HG03521 (cell line): ENCODE results near the gene SPSB2.
"Not testable (repeated sequence)": the region's sequence is repeated elsewhere in the genome, so short reads cannot be mapped to it uniquely, and the experiment has no call there.

Experiments used
- ATAC-seq: cut with Tn5 transposase; IDR thresholded peaks from one replicate; pipeline ENCODE4 v1.9.1; 2021; ENCODE audit warnings: mild to moderate bottlenecking, moderate library complexity; ENCODE audit not compliant: unreplicated experiment

SPSB2 gene

DNA sequence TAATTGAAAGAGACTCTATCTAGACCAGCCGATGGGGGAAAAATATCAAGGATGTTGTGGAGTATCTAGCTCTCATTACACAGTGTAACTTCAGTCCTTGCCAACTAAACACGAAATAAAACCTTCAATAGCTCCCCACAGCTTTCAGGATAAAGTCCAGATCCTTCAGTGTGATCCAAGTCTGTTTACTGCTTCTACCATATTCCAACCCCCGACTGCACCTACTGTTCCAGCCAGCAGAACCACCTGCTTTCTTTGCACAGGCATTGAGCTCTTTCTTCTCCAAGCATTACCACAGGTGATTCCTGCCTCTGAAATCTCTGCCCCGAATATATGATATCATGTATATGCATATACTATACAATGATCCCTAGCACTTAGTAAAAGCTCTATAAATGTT lies 29.3 kb upstream of the SPSB2 start:
- no peak for ATAC-seq

DNA sequence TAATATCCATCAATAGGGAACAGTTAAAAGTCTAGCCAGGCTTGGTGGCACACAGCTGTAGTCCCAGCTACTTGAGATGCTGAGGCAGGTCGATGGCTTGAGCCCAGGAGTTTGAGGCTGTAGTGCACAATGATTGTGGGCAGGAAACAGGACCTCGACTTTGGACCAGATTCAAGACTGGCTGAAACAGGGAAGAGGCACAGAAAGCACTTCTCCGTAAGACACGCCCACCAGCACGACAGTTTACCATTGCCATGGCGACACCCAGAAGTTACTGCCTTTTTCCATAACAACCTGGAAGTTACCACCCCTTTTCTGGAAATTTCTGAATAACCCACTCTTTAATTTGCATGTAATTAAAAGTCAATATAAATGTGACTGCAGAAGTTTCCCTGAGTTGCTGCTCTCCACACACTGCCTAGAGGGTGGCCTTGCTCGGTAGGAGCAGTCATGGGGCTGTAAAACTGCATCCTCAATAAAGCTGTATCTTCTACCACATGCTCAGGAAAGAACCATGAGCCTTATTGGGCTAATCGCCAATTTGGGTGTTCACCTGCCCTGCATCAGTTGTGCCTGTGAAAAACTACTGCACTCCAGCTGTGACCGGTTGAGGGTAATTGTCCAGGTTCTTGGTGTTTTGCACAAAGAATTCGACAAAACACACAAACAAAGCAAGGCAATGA lies 26.9 kb upstream of the SPSB2 start:
- ATAC-seq, result no peak

DNA sequence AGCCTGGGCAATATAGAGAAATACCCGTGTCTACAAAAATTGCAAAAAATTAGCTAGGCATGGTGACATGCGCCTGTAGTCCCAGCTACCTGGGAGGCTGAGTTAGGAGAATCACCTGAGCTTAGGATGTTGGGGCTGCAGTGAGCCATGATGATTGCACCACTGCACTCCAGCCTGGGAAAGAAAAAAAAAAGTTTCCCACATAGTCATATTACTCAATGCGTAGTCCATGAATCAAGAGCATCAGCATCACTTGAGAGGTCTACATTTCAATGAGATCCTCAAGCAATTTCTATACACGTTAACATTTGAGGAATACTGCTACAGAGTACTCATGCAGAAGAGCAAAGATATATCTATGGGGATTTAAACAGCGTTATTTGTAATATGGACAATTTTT lies 26.3 kb upstream of the SPSB2 start:
- no peak for ATAC-seq

DNA sequence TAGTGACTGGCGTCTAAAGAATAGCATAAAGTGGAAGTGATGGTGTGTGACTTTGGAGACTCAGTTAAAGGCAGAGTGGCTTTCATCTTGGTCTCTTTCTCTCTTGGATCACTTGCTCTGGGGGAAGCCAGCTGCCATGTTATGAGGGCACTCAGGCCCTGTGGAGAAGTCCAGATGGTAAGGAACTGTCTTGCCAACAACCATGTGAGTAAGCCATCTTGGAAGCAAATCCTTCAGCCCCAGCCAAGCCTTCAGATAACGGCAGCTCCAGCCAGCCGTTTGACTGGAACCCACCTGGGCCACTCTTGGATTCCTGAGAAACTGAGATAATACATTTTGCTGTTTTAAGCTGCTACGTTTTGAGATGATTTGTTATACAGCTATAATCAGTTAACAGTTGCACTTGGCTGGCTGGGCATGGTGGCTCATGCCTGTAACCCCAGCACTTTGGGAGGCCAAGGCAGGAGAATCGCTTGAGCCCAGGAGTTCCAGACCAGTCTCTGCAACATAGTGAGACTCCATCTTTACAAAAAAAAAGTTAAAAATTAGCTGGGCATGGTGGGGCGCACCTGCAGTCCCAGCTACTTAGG lies 23.8 kb upstream of the SPSB2 start:
- ATAC-seq, result no peak

DNA sequence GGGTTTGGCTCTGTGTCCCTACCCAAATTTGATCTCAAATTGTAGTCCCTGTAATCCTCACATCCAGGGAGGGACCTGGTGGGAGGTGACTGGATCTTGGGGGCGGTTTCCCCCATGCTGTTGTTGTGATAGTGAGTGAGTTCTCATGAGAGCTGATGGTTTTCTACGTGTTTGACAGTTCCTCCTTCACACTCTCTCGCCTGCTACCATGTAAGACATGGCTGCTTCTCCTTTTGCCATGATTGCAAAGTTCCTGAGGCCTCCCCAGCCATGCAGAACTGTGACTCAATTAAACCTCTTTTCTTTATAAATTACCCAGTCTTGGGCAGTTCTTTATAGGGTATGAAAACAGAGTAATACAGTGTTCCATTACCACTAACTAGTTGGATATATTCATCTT lies 21.2 kb upstream of the SPSB2 start:
- no peak for ATAC-seq

DNA sequence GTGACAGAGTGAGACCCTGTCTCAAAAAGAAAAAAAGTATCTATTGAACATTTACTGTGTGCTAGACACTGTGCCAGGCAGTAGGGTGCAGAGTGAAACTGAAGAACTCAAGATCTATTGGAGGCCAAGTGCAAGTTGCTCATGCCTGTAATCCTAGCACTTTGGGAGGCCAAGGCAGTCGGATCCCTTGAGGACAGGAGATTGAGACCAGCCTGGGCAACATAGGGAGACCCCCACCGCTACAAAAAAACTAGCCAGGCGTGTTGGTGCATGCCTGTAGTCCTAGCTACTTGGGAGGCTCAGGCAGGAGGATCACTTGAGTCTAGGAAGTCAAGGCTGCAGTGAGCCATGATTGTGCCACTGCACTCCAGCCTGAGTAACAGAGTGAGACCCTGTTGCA lies 19.6 kb upstream of the SPSB2 start:
- not testable (repeated sequence) for ATAC-seq

DNA sequence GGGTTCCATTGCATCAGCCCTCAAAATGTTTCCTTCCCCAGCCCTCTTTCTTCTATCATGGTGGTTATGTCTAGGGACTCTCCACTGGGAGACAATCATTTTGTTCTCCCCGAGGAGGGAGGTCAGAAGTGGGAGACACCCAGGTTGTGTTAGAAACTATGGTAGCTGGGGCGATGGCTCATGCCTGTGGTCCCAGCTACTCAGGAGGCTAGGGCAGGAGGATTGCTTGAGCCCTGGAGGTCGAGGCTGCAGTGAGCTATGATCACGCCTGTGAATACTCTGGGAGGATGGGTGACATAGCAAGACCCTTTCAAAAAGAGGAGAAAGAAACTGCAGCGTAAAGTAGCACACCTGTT lies 18.5 kb upstream of the SPSB2 start:
- ATAC-seq, result no peak

DNA sequence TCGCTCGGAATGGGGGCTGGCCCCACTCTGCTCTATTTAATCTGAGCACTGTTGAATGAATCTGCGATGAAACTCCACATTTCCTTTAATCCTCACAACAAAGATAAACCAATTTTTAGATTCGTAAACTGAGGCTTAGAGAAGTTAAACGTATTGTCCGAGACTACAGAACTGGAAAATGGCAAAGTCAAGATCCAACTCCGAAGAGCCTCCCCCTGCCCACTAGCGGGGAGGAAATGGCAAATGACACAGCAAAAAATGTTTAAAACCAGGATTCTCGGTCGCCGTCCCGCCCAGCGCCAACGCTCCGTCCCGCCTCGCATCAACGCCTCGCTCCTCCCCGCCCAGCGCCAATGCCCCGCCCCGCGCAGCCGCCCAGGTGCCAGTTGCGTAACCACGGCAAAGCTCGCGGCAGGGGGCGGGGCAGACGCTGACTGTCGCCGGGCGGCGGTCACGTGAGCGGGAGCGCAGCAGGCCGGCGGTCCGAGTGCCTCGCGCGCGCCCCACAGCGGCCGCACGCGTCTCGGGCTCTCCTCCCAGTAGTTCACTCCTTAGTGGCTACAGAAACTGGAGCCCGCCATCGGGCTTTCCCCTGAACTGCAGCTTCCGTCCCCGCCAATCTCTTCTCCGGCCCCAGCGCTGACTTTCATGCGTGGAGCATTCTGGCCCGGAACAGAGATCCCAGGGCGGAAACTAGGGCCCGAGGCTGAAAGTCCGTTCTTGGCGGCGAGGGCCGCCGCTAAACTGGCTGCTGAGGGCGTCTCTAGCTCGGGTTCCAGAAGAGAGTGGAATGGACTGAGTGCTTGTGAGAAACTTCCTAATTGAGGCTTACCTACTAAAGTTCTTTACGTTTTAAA lies 17.9 kb upstream of the SPSB2 start:
- peak; percentile 91 for ATAC-seq

DNA sequence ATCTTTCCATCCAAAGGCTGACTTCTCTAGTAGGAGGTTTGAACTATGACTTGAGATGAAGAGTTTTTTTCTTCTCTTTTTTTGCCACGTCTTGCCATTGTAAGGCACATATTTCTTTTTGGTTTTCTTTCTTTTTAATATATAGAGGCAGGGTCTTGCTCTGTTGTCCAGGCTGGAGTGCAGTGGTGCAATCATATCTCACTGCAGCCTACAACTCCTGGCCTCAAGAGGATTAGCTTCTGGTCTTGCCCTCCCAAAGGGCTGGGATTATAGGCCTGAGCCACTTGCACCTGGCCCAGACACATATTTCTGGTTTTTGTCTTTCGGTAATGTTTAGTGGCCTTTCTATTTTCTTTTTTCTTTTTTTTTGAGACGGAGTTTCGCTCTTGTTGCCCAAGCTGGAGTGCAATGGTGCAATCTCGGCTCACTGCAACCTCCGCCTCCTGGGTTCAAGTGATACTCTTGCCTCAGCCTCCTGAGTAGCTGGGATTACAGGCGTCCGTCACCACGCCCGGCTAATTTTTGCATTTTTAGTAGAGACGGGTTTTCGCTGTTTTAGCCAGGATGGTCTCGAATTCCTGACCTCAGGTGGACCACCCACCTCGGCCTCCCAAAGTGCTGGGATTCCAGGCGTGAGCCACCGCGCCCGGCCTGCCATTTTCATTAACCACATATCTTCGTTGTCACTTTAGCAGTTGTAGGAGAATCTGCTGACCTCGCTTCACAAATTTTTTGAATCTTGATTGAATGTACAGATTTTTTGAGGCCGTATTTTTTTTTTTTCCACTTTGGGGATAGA lies 16.9 kb upstream of the SPSB2 start:
- ATAC-seq, result not testable (repeated sequence)

DNA sequence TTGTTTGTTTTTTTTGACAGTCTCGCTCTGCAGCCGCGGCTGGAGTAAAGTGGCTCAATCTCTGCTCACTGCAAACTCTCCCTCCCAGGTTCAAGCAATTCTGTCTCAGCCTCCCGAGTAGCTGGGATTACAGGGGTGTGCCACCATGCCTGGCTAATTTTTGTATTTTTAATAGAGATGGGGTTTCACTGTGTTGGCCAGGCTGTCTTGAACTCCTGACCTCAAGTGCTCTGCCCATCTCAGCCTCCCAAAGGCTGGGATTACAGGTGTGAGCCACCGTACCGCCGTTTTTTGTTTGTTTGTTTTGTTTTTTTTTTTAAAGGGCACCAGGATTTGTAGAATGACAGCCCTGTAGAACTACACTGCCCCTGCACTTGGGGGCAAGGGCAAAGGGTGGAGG lies 15.7 kb upstream of the SPSB2 start:
- not testable (repeated sequence) for ATAC-seq

DNA sequence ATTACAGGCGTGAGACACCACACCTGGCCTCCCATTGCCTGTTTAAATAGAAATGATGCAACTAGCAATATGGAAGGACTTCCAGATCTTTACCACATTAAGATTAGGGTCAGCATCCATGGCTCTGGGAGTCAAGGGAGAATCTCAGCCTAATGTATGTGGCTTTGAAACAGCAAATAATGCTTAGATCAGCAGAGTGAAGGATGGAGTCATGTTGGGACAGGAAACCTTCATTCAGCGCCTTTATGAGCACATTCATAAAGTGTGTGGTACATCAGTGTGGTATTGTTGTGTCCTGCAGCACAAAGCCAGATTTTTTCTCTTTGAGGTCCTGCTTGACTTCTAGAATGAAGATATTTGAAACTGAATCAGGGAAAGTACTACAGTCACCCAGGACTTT lies 15.3 kb upstream of the SPSB2 start:
- ATAC-seq, result no peak

DNA sequence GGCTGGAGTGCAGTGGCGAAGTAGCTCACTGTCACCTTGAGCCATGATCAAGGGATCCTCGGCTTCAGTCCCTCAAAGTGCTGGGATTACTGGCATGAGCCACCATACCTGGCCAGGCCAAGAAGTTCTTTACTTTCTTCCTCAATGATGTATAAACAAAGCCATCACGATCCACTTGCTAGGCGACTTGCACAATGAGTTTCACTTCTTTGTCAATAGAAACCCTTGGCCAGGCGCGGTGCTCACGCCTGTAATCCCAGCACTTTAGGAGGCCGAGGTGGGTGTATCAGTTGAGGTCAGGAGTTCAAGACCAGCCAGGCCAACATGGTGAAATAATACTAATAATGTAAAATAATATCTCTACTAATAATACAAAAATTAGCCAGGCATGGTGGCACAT lies 14.4 kb upstream of the SPSB2 start:
- ATAC-seq, result no peak

DNA sequence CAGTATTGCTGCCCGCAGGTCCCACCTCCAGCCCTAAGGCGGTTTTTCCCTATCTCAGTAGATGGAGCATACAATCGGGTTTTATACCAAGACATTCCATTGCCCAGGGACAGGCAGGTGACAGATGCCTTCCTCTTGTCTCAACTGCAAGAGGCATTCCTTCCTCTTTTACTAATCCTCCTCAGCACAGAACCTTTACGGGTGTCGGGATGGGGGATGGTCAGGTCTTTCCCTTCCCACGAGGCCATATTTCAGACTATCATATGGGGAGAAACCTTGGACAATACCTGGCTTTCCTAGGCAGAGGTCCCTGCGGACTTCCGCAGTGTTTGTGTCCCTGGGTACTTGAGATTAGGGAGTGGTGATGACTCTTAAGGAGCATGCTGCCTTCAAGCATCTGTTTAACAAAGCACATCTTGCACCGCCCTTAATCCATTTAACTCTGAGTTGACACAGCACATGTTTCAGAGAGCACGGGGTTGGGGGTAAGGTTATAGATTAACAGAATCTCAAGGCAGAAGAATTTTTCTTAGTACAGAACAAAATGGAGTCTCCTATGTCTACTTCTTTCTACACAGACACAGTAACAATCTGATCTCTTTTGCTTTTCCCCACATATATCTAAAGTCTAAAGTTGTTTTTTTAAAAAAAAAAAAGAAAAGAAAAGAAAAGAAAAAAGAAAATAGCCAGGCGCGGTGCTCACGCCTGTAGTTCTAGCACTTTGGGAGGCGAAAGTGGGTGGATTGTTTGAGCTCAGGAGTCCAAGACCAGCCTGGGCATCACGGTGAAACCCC lies 13.3 kb upstream of the SPSB2 start:
- ATAC-seq, result not testable (repeated sequence)

DNA sequence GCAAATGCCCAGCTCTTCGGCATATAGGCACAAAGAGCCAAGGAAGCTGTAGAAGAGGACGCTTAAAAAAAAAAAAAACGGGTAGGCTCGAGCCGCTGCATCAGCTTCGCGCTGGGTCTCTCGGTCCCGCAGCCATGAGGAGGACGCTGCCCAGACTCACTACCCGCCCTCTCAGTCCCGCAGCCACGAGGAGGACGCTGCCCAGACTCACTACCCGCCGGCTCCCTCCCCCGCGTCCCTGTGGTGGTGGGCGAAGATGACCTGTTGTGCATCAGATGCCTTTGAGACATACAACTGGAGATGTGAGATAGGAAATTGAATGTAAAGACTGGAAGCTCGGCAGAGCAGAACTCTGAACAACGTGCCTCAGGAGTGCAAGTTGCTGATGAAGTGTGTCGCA lies 11.4 kb upstream of the SPSB2 start:
- no peak for ATAC-seq

DNA sequence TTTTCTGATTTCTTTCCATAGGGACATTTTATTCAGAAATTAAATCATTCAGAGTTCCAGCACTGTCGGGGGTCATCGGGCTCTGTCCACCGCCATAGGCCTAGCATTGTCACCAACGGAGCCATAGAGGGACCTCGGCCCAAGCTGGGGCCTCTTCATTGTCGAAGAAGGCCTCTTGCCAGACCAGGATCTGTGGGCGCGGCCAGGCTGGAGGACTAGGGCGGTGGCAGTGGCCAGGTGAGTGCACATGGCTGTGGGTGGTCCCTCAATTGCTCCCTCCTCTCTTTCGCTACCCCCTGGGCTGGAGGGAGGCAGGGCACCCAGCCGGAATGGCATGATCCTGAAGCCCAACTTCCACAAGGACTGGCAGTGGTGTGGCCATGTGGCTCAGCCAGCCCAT lies 10.6 kb upstream of the SPSB2 start:
- ATAC-seq, result no peak

DNA sequence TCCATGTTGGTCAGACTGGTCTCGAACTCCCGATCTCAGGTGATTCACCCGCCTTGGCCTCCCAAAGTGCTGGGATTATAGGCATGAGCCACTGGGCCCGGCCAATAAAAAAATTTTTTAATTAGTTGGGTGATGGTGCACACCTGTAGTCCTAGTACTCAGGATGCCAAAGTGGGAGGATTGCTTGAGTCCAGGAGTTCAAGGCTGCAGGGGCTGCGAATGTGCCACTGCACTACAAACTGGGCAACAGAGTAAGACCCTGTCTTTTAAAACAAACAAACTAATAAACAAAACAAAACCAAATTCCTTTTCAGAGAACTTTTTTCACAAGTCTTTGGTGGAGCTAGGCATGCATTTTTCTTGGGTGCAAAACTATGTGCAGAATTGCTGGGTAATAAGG lies 10.1 kb upstream of the SPSB2 start:
- no peak for ATAC-seq

DNA sequence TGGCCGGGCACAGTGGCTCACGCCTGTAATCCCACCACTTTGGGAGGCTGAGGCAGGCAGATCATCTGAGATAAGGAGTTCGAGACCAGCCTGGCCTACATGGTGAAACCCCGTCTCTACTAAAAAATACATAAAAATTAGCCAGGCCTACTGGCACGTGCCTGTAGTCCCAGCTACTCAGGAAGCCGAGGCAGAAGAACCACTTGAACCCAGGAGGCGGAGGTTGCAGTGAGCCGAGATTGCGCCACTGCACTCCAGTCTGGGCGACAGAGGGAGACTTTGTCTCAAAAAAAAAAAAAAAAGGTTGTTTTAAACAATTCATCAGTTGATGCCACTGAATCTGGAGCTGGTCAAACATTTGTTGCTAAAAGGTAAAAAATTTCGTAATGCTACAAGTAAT lies 6.7 kb upstream of the SPSB2 start:
- ATAC-seq, result not testable (repeated sequence)

DNA sequence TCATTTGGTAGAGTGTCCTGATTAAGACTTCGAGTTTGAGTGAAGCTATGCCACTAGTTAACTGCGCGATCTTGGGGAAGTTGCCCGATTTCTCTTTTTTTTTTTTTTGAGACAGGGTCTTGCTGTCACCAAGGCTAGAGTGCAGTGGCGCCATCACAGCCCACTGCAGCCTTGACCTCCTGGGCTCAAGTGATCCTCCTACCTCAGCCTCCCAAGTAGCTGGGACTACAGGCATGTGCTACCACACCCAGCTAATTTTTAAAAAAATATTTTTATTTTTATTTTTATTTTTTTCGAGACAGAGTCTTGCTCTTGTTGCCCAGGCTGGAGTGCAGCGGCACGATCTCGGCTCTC lies 889 bp upstream of the SPSB2 start:
- not testable (repeated sequence) for ATAC-seq

DNA sequence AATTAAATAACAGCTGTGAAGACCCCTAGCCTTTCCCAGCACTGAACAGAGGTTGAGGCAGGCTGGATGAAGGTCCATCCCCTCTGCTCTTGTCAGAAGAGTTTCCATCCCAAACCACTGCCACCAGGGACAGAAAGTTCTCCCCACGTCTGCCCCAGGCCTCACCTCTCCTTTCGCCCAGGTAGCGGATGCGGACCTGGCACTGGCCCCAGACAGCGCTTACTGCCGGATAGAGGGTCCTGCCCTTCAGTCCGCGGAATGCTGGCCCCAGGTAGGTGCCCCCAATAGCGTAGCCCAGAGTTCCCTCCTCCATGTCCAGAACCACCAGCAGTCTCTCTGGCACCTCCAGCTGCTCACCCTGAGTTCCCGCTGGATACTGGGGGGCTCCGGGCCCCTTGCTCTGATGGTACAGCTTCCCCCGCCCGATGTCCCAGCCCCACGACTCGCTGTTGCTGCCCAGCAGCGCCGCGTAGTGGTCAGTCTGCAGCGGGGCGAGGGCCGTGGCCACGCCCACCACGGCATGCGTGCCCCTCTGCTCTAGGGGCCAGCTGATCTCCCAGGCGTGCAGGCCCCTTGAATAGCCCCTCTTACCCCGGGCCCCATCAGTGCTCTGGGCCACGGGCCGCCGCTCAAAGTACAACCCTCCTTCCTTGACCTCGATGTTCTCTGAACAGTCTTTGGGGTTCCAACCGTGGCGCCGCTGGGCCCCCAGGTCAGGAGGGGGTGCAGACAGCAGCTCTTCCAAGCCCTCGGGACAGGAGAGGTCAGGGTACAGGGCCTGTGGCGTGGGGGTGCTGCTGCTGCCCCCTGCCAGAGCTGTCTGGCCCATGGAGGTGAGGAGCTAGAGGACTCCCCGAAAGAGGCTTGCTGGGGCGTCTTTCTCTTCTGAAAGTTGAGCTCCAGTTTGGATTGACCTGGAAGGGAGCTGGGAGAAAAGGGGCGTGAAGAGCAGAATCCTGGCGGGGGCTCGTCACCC lies 742 bp downstream of the SPSB2 start:
- ATAC-seq, result peak; percentile 24
